ENCODE data around the gene CDK3.

DNA sequence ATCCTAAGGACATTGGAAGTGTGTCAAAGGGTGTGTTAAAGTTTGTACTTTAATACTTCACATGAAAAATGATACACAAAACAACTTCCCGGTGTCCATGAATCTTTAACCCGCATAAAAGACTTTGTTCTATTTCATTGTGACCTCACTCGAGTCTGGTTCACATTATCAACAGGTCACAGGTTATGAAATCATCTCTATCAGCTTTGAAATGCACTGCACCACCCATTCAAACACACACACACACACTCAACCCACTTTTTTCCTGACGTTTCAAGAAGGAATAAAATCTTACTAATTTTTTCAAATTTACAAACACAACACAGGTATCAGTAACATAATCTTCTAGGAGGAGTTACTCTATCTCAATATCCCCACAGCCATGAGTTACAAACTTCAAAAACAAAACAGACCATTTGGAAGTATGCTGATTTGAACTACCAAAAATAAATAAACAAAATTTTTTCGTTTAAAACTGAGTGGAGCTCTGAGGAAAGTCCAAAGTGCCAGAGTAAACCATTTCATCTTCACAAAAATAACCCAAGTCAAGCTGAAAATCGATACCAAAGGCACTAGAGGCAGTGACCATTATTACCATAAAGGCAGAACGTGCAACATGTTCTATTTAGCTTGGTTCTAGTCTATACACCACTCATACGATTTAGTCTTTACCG, 24.3 kb upstream of the CDK3 start:
- TF ChIP-seq EZH2 (IDR thresholded peaks at IDR 0.05; ENCODE audit: low read length, unreplicated experiment): no peak
- TF ChIP-seq, protein P1, sequence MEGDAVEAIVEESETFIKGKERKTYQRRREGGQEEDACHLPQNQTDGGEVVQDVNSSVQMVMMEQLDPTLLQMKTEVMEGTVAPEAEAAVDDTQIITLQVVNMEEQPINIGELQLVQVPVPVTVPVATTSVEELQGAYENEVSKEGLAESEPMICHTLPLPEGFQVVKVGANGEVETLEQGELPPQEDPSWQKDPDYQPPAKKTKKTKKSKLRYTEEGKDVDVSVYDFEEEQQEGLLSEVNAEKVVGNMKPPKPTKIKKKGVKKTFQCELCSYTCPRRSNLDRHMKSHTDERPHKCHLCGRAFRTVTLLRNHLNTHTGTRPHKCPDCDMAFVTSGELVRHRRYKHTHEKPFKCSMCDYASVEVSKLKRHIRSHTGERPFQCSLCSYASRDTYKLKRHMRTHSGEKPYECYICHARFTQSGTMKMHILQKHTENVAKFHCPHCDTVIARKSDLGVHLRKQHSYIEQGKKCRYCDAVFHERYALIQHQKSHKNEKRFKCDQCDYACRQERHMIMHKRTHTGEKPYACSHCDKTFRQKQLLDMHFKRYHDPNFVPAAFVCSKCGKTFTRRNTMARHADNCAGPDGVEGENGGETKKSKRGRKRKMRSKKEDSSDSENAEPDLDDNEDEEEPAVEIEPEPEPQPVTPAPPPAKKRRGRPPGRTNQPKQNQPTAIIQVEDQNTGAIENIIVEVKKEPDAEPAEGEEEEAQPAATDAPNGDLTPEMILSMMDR (conservative IDR thresholded peaks at IDR 0.05; ENCODE audit: low read depth, low read length): no peak
- no peak for TF ChIP-seq EZH2phosphoT487 (IDR thresholded peaks at IDR 0.05; ENCODE audit: borderline replicate concordance, low read length)

All from PC-3 (cell line).